Measurements from ENCODE around the gene STK32B. TPM values are rescaled to one million over a fixed set of nuclear protein-coding genes. Genes with fewer than 3 reads are reported as not detected.

The STK32B gene
- total RNA-seq, 6 donors from 2014 or later, result 0.22 to 3.4 (median 1.0) TPM

DNA sequence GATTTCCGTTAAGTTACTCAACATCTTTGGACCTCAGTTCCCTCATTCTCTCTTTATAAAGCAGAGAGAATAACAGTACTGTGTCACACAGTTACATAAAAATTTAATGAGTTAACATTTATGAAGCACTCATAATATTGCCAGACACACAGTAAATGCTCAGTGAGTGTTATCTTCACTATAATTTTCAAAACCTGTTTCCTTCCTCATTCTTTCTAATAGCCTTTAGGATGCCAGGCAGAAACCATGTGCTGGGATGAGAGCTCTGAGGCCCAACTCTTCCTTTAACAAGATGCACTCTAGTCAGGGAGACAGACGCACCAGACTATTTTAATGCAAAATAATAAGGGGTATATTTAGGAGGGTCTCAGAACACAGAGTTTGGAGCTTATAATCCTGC is 208.2 kb downstream of the STK32B start:
- DNase-seq, result no peak
- no peak overlapping the region for H3K4me3 ChIP-seq
- no peaks in the 10 kb centered on the region for H3K4me1 ChIP-seq
- H3K27me3 ChIP-seq, result no peaks in the 10 kb centered on the region
- 55 to 66% methylated on average over 2 of the region's 2 CpGs for WGBS, 2 donors
- H3K27ac ChIP-seq, result no peak overlapping the region
- no peaks in the 10 kb centered on the region for H3K9me3 ChIP-seq
- TF ChIP-seq EP300 (IDR thresholded peaks at IDR 0.05), result no peak
- TF ChIP-seq POLR2A (IDR thresholded peaks at IDR 0.05), result no peak
- TF ChIP-seq POLR2AphosphoS5 (IDR thresholded peaks at IDR 0.05), result no peak
- TF ChIP-seq, protein P1, sequence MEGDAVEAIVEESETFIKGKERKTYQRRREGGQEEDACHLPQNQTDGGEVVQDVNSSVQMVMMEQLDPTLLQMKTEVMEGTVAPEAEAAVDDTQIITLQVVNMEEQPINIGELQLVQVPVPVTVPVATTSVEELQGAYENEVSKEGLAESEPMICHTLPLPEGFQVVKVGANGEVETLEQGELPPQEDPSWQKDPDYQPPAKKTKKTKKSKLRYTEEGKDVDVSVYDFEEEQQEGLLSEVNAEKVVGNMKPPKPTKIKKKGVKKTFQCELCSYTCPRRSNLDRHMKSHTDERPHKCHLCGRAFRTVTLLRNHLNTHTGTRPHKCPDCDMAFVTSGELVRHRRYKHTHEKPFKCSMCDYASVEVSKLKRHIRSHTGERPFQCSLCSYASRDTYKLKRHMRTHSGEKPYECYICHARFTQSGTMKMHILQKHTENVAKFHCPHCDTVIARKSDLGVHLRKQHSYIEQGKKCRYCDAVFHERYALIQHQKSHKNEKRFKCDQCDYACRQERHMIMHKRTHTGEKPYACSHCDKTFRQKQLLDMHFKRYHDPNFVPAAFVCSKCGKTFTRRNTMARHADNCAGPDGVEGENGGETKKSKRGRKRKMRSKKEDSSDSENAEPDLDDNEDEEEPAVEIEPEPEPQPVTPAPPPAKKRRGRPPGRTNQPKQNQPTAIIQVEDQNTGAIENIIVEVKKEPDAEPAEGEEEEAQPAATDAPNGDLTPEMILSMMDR (IDR thresholded peaks at IDR 0.05), result no peak
- ATAC-seq (ENCODE audit: low FRiP score in 2 of 2), result no peak
- no peaks in the 10 kb centered on the region for H3K36me3 ChIP-seq

DNA sequence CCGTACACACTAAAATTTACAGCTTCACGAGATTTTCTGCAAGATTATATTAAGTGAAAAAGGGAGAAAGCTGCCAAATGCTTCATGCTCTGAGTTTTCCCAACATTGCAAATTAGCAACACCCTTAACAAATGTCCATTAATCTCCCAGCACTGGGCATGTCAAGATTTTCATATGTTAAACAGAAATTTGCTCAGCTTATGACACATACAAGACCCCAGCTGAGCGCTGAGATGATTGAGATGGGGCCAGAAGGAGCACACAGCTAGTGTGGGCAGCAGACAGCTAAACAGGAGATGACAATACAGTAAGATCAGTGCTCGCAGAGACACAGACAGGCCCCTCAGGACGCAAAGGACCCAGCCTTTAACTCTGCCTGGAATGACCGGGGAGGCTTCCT is 208.8 kb downstream of the STK32B start:
- Histone ChIP-seq H3K36me3 (no peaks in the 10 kb centered on the region), H3K4me1 (no peaks in the 10 kb centered on the region), H3K4me3 (no peak overlapping the region), H3K9me3 (no peaks in the 10 kb centered on the region), H3K27ac (no peak overlapping the region), H3K27me3 (no peaks in the 10 kb centered on the region)
- no peak for DNase-seq
- WGBS, 2 donors, result 83 to 85% methylated on average over 5 to 6 of the region's 6 CpGs
- TF ChIP-seq POLR2A (IDR thresholded peaks at IDR 0.05) (no peak), EP300 (IDR thresholded peaks at IDR 0.05) (no peak), POLR2AphosphoS5 (IDR thresholded peaks at IDR 0.05) (no peak)
- TF ChIP-seq, protein P1 (IDR thresholded peaks at IDR 0.05), result no peak
- ATAC-seq (ENCODE audit: low FRiP score in 2 of 2), result no peak

DNA sequence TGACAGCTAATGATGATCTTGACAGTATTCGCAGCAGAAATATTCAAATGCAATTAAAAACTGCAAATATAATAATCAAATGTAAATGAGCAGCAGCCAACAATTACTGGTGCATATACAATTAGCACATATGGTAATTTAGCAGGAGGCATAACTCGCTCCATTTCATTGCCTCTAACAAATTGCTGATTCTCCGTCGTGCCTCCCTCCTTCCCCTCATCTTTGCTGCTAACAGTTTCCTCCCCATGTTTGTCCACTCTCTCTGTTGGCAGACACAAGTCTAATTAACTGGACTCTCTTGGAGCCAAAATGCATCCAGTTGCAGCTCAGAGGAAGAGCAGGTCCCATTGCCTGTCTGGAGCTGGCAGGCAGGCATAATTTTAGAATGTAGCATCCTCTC is 210.6 kb downstream of the STK32B start:
- H3K27ac ChIP-seq, result no peak overlapping the region
- DNase-seq (no peak), ATAC-seq (ENCODE audit: low FRiP score in 2 of 2) (no peak)
- no peaks in the 10 kb centered on the region for H3K9me3 ChIP-seq
- no peaks in the 10 kb centered on the region for H3K27me3 ChIP-seq
- H3K36me3 ChIP-seq, result no peaks in the 10 kb centered on the region
- 82 to 92% methylated on average over 4 of the region's 4 CpGs for WGBS, 2 donors
- no peaks in the 10 kb centered on the region for H3K4me1 ChIP-seq
- no peak overlapping the region for H3K4me3 ChIP-seq
- no peak for TF ChIP-seq EP300 (IDR thresholded peaks at IDR 0.05)
- TF ChIP-seq POLR2AphosphoS5 (IDR thresholded peaks at IDR 0.05), result no peak
- TF ChIP-seq POLR2A (IDR thresholded peaks at IDR 0.05), result no peak
- TF ChIP-seq, protein P1 (IDR thresholded peaks at IDR 0.05), result no peak

DNA sequence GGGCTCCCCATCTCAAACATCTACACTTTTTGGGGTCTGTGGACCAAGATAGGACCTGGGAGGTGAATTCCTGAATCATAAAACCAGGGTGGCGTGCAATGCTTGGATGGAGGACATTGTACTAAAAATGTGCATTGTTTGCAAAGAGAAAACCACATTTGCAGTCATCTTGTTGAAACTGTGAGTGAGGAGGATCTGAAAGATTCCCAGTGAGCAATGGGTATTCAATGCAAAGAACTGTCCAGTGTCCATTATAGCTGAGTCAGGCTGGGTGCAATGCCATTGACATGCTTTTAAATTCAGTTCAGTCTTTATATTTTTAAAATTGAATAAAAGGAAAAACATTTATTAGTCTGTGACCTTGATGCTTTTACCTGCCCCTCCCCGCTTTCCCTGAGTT is 215.7 kb downstream of the STK32B start:
- Histone ChIP-seq H3K4me1 (no peaks in the 10 kb centered on the region), H3K4me3 (no peak overlapping the region), H3K36me3 (no peaks in the 10 kb centered on the region), H3K27ac (no peak overlapping the region), H3K9me3 (no peaks in the 10 kb centered on the region), H3K27me3 (no peaks in the 10 kb centered on the region)
- TF ChIP-seq POLR2A (IDR thresholded peaks at IDR 0.05), result no peak
- TF ChIP-seq EP300 (IDR thresholded peaks at IDR 0.05), result no peak
- TF ChIP-seq, protein P1 (IDR thresholded peaks at IDR 0.05), result no peak
- no peak for TF ChIP-seq POLR2AphosphoS5 (IDR thresholded peaks at IDR 0.05)
- no peak for DNase-seq
- ATAC-seq (ENCODE audit: low FRiP score in 2 of 2), result no peak
- WGBS, 2 donors, result 79 to 81% methylated on average over 2 of the region's 2 CpGs

DNA sequence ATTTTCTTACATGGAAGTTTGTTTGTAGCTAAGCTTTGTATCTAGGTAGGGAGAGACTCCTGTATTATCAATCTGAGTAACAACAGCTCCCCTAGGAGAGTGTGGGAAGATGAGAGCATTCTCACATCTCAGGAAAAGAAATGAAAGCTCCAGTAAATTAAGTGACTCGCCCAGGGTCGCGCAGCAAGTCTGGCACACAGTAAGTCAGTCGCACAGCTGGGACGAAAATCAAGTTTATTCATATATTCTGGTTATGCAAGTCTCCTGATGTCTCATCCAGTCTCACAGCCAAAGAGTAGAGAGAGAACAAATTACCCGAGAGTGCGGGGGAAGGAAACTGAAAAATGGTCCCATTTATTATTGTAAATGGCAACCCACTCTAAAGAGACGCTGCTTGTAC is 216.1 kb downstream of the STK32B start:
- WGBS, 2 donors, result 86 to 93% methylated on average over 8 of the region's 8 CpGs
- H3K27ac ChIP-seq, result no peak overlapping the region
- ATAC-seq (ENCODE audit: low FRiP score in 2 of 2) (peak in 1 of 2 donors; percentile 66), DNase-seq (no peak)
- H3K4me3 ChIP-seq, result no peak overlapping the region
- H3K27me3 ChIP-seq, result no peaks in the 10 kb centered on the region
- no peaks in the 10 kb centered on the region for H3K9me3 ChIP-seq
- TF ChIP-seq EP300 (IDR thresholded peaks at IDR 0.05), result no peak
- TF ChIP-seq, protein P1 (IDR thresholded peaks at IDR 0.05), result no peak
- TF ChIP-seq POLR2A (IDR thresholded peaks at IDR 0.05), result no peak
- no peak for TF ChIP-seq POLR2AphosphoS5 (IDR thresholded peaks at IDR 0.05)
- no peaks in the 10 kb centered on the region for H3K4me1 ChIP-seq
- no peaks in the 10 kb centered on the region for H3K36me3 ChIP-seq

All from upper lobe of left lung (tissue), 6 donors.